Mesenchymal stem cell (in vitro differentiated cells and primary cell): ENCODE results near the gene FOXL1.
A peak's percentile ranks its signal among the peaks of the same experiment; 100 is the strongest.

Experiments
- DNase-seq: peaks from one replicate; pipeline ENCODE4 v3.0.0-alpha.2; 2013
- H2AFZ ChIP-seq: one replicate; pipeline ENCODE4 v1.6.1; 2013; ENCODE audit warnings: low read depth, mild to moderate bottlenecking, control low read depth, inconsistent platforms, low read length, moderate library complexity
- H2AK5ac ChIP-seq: 2 replicates; pipeline ENCODE4 v1.6.1; 2013; ENCODE audit warnings: low read length, moderate library complexity, mild to moderate bottlenecking, inconsistent platforms; ENCODE audit not compliant: severe bottlenecking
- H2BK120ac ChIP-seq: one replicate; pipeline ENCODE4 v1.6.1; 2013; ENCODE audit warnings: low read depth, mild to moderate bottlenecking, inconsistent platforms, low read length, moderate library complexity
- H2BK12ac ChIP-seq, 2 experiments: one replicate each; pipeline ENCODE4 v1.6.1; 2013; ENCODE audit warnings: inconsistent platforms in 2 of 2, low read length in 2 of 2, mild to moderate bottlenecking in 2 of 2, moderate library complexity in 2 of 2, control low read depth in 1 of 2
- H2BK15ac ChIP-seq: one replicate; pipeline ENCODE4 v1.6.1; 2013; ENCODE audit warnings: mild to moderate bottlenecking, low read depth, inconsistent platforms; ENCODE audit not compliant: poor library complexity, severe bottlenecking
- H2BK5ac ChIP-seq: 2 replicates; pipeline ENCODE4 v1.6.1; 2013; ENCODE audit warnings: low read depth, mild to moderate bottlenecking, low read length, control low read depth, inconsistent platforms; ENCODE audit not compliant: poor library complexity, severe bottlenecking
- H3K14ac ChIP-seq, 2 experiments: one replicate each; pipeline ENCODE4 v1.6.1; 2013; ENCODE audit warnings: inconsistent platforms in 2 of 2, low read length in 2 of 2, control low read depth in 1 of 2, mild to moderate bottlenecking in 1 of 2, moderate library complexity in 1 of 2
- H3K18ac ChIP-seq, 2 experiments: one replicate each; pipeline ENCODE4 v1.6.1; 2013; ENCODE audit warnings: inconsistent platforms in 2 of 2, low read length in 2 of 2, control low read depth in 1 of 2, low read depth in 1 of 2, mild to moderate bottlenecking in 1 of 2
- H3K23ac ChIP-seq, 2 experiments: one replicate each; pipeline ENCODE4 v1.6.1; 2013; ENCODE audit warnings: inconsistent platforms in 2 of 2, low read length in 2 of 2, mild to moderate bottlenecking in 2 of 2, moderate library complexity in 2 of 2, control low read depth in 1 of 2
- H3K27ac ChIP-seq: 2 replicates; pipeline ENCODE4 v1.5.1; 2013; ENCODE audit warnings: mild to moderate bottlenecking, moderate library complexity, low read length, control low read depth, inconsistent platforms; ENCODE audit not compliant: poor library complexity, severe bottlenecking
- H3K27me3 ChIP-seq, 2 experiments: 2 replicates each; pipeline versions ENCODE4 v1.6.1 to v1.7.0; 2013; ENCODE audit warnings: low read length in 2 of 2, mild to moderate bottlenecking in 2 of 2, moderate library complexity in 2 of 2, control low read depth in 1 of 2, inconsistent platforms in 1 of 2; ENCODE audit not compliant: control insufficient read depth in 1 of 2, insufficient read depth in 1 of 2
- H3K36me3 ChIP-seq, 2 experiments: 2 replicates each; pipeline versions ENCODE4 v1.6.1 to v1.7.0; 2013; ENCODE audit warnings: low read length in 2 of 2, control low read depth in 1 of 2, inconsistent platforms in 1 of 2, low read depth in 1 of 2, mild to moderate bottlenecking in 1 of 2; ENCODE audit not compliant: insufficient read depth in 2 of 2, control insufficient read depth in 1 of 2
- H3K4ac ChIP-seq, 2 experiments: one replicate each; pipeline ENCODE4 v1.6.1; 2013; ENCODE audit warnings: inconsistent platforms in 2 of 2, low read length in 2 of 2, mild to moderate bottlenecking in 2 of 2, moderate library complexity in 2 of 2, control low read depth in 1 of 2, low read depth in 1 of 2
- H3K4me1 ChIP-seq: 2 replicates; pipeline ENCODE4 v1.6.1; 2013; ENCODE audit warnings: low read depth, low read length, control low read depth; ENCODE audit not compliant: control insufficient read depth, insufficient read depth
- H3K4me2 ChIP-seq: 2 replicates; pipeline ENCODE4 v1.6.1; 2013; ENCODE audit warnings: low read length, mild to moderate bottlenecking, inconsistent platforms; ENCODE audit not compliant: poor library complexity, severe bottlenecking
- H3K4me3 ChIP-seq, 2 experiments: 2 replicates each; pipeline versions ENCODE4 v1.5.1 to v1.7.0; 2013; ENCODE audit warnings: low read length in 2 of 2, mild to moderate bottlenecking in 2 of 2, control low read depth in 1 of 2, low read depth in 1 of 2; ENCODE audit not compliant: insufficient read depth in 1 of 2
- H3K79me1 ChIP-seq: replicated peaks from 2 replicates; pipeline ENCODE4 v1.6.1; 2013; ENCODE audit warnings: mild to moderate bottlenecking, control low read depth, low read length, inconsistent platforms; ENCODE audit not compliant: poor library complexity, severe bottlenecking
- H3K9ac ChIP-seq: 2 replicates; pipeline ENCODE4 v1.7.0; 2013; ENCODE audit warnings: mild to moderate bottlenecking, low read length, moderate library complexity
- H3K9me3 ChIP-seq: 2 replicates; pipeline ENCODE4 v1.7.0; 2013; ENCODE audit warnings: mild to moderate bottlenecking, low read length; ENCODE audit not compliant: control insufficient read depth
- H4K8ac ChIP-seq: one replicate; pipeline ENCODE4 v1.6.1; 2013; ENCODE audit warnings: inconsistent platforms, mild to moderate bottlenecking, low read length, moderate library complexity
- H4K91ac ChIP-seq: one replicate; pipeline ENCODE4 v1.6.1; 2013; ENCODE audit warnings: mild to moderate bottlenecking, low read length, inconsistent platforms
- WGBS: methylation state at CpG from one replicate; pipeline ENCODE4 v1.1.7; 2013; ENCODE audit warnings: mixed read lengths; 5-methylcytosine and 5-hydroxymethylcytosine counted together

The FOXL1 gene

DNA sequence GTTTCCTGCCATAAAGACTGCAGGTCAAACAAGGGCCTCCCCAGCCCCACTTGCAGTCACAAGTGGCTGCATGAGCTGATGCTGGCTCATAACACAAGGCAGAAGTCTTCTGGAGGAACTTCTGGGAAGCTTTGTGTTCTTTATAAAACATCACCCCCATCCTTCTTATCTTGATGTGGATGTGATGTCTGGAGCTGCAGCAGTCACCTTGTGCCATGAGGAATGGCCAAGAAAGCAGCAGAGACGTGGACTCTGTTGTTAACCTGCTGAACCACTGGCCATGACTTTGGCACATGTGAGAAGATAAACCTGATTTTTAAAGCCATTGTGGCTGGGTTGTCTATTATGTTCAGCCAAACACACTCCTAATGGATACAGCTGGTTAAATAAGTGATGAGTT is 41.8 kb downstream of the FOXL1 start:
- no peak overlapping the region for H3K27ac ChIP-seq
- no peak overlapping the region for H4K8ac ChIP-seq
- no peak overlapping the region for H2AFZ ChIP-seq
- H3K9me3 ChIP-seq = peaks cover 3% of the 10 kb centered on the region
- peaks cover 0 to 6% of the 10 kb centered on the region in 2 experiments for H3K27me3 ChIP-seq
- H2BK12ac ChIP-seq = no peak overlapping the region
- H3K18ac ChIP-seq = no peak overlapping the region
- H3K9ac ChIP-seq = no peak overlapping the region
- 89% methylated on average over 1 of the region's 1 CpG for WGBS
- peaks cover 2% of the 10 kb centered on the region for H3K79me1 ChIP-seq
- no peak overlapping the region for H3K4me3 ChIP-seq
- H3K36me3 ChIP-seq = peaks cover 0 to 5% of the 10 kb centered on the region in 2 experiments
- H2BK15ac ChIP-seq = no peak overlapping the region
- no peak overlapping the region for H3K4ac ChIP-seq
- H4K91ac ChIP-seq = no peak overlapping the region
- no peak overlapping the region for H3K4me2 ChIP-seq
- H3K4me1 ChIP-seq = no peaks in the 10 kb centered on the region
- no peak overlapping the region for H3K23ac ChIP-seq
- no peak overlapping the region for H2BK120ac ChIP-seq
- H3K14ac ChIP-seq = no peak overlapping the region
- no peak for DNase-seq
- no peak overlapping the region for H2AK5ac ChIP-seq
- H2BK5ac ChIP-seq = no peak overlapping the region

GRCh38 chr16:86621966-86622365 is 43.6 kb downstream of the FOXL1 start:
- no peak overlapping the region for H3K18ac ChIP-seq

GRCh38 chr16:86622700-86623615 is 44.6 kb downstream of the FOXL1 start:
- H2BK12ac ChIP-seq = no peak overlapping the region
- H3K4ac ChIP-seq = no peak overlapping the region
- H2BK120ac ChIP-seq = no peak overlapping the region
- H3K4me2 ChIP-seq = no peak overlapping the region
- H2AFZ ChIP-seq = no peak overlapping the region
- no peak overlapping the region for H4K91ac ChIP-seq
- no peak overlapping the region for H2AK5ac ChIP-seq
- H3K27ac ChIP-seq = no peak overlapping the region
- peaks cover 7% of the 10 kb centered on the region for H3K4me1 ChIP-seq
- no peak overlapping the region for H2BK5ac ChIP-seq
- H3K14ac ChIP-seq = no peak overlapping the region
- peaks cover 3% of the 10 kb centered on the region for H3K9me3 ChIP-seq
- H3K9ac ChIP-seq = no peak overlapping the region
- peaks cover 0 to 6% of the 10 kb centered on the region in 2 experiments for H3K27me3 ChIP-seq
- no peak overlapping the region for H4K8ac ChIP-seq
- H3K79me1 ChIP-seq = peaks cover 2% of the 10 kb centered on the region
- H3K23ac ChIP-seq = no peak overlapping the region
- H3K18ac ChIP-seq = no peak overlapping the region
- H2BK15ac ChIP-seq = no peak overlapping the region
- H3K4me3 ChIP-seq = no peak overlapping the region
- 94% methylated on average over 16 of the region's 16 CpGs for WGBS
- no peak for DNase-seq
- peaks cover 0 to 5% of the 10 kb centered on the region in 2 experiments for H3K36me3 ChIP-seq

More at GRCh38 chr16:86621966-86622365, 43.6 kb downstream of the FOXL1 start:
- H3K9ac ChIP-seq = no peak overlapping the region
- no peak overlapping the region for H4K8ac ChIP-seq
- H3K4me1 ChIP-seq = peaks cover 7% of the 10 kb centered on the region
- no peak overlapping the region for H2BK12ac ChIP-seq
- H3K27ac ChIP-seq = no peak overlapping the region
- no peak overlapping the region for H2BK15ac ChIP-seq
- H2BK120ac ChIP-seq = no peak overlapping the region
- peaks cover 0 to 6% of the 10 kb centered on the region in 2 experiments for H3K27me3 ChIP-seq
- H2AFZ ChIP-seq = no peak overlapping the region
- H2BK5ac ChIP-seq = peak overlapping the region; percentile 14
- H3K36me3 ChIP-seq = peaks cover 0 to 5% of the 10 kb centered on the region in 2 experiments
- no peak overlapping the region for H4K91ac ChIP-seq
- H3K4me2 ChIP-seq = no peak overlapping the region
- WGBS = 94% methylated on average over 10 of the region's 10 CpGs
- no peak overlapping the region for H3K23ac ChIP-seq
- no peak overlapping the region for H3K4ac ChIP-seq
- peaks cover 2% of the 10 kb centered on the region for H3K79me1 ChIP-seq
- no peak overlapping the region for H3K14ac ChIP-seq
- DNase-seq = no peak
- no peak overlapping the region for H2AK5ac ChIP-seq
- H3K4me3 ChIP-seq = no peak overlapping the region
- peaks cover 3% of the 10 kb centered on the region for H3K9me3 ChIP-seq

DNA sequence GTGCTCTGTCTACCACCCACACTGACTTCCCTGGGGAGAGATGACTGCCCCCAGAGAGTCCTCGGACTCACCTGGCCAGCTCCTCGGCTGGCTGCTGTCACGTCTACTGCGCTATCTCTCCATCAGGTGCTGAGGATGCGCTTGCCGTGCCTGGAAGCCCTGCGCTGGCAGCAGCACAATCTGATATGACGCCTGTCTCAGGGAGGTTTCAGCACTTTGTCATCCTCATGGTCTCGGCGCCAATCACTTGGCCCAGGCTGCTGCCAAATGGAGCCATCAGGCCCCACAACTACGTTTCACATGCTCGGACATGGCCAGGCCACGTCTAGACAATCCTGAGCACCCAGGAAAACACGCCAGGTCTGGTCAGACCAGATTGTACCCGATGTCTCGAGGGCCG is 46.7 kb downstream of the FOXL1 start:
- H3K4ac ChIP-seq = no peak overlapping the region

More for the DNA sequence above, 46.7 kb downstream of the FOXL1 start:
- Histone ChIP-seq H3K18ac (no peak overlapping the region), H3K27ac (no peak overlapping the region), H3K4me1 (peaks cover 9% of the 10 kb centered on the region), H3K23ac (no peak overlapping the region), H3K36me3 (peaks cover 0 to 5% of the 10 kb centered on the region in 2 experiments), H3K9me3 (peaks cover 3% of the 10 kb centered on the region), H2AFZ (no peak overlapping the region), H3K27me3 (peaks cover 0 to 6% of the 10 kb centered on the region in 2 experiments), H4K8ac (no peak overlapping the region), H3K4me2 (no peak overlapping the region), H2BK12ac (no peak overlapping the region), H3K14ac (peak overlapping the region in 1 of 2 experiments; percentile 9), H3K9ac (no peak overlapping the region), H2AK5ac (no peak overlapping the region), H3K79me1 (no peaks in the 10 kb centered on the region), H3K4me3 (no peak overlapping the region), H4K91ac (no peak overlapping the region), H2BK5ac (no peak overlapping the region), H2BK120ac (no peak overlapping the region), H2BK15ac (no peak overlapping the region)
- no peak for DNase-seq
- 92% methylated on average over 17 of the region's 17 CpGs for WGBS
